Measurements from ENCODE around the gene PAGR1.

GRCh38 chr16:29857133-29857760 is 41.3 kb downstream of the PAGR1 start:
- TF ChIP-seq EZH2 (IDR thresholded peaks at IDR 0.05; ENCODE audit: insufficient read depth, poor library complexity, severe bottlenecking): no peak
- TF ChIP-seq EZH2phosphoT487 (IDR thresholded peaks at IDR 0.05; ENCODE audit: insufficient read depth, low read depth): no peak
